ENCODE data around the gene NLE1. TPM values are rescaled to one million over a fixed set of nuclear protein-coding genes. Genes with fewer than 3 reads are reported as not detected.
"Not testable (repeated sequence)": the region's sequence is repeated elsewhere in the genome, so short reads cannot be mapped to it uniquely, and the experiment has no call there.

NLE1 gene
- total and polyA plus RNA-seq, 2 donors (not counting 1 experiment from before 2014, with no cell fraction given): 16.5 to 17.5 TPM

DNA sequence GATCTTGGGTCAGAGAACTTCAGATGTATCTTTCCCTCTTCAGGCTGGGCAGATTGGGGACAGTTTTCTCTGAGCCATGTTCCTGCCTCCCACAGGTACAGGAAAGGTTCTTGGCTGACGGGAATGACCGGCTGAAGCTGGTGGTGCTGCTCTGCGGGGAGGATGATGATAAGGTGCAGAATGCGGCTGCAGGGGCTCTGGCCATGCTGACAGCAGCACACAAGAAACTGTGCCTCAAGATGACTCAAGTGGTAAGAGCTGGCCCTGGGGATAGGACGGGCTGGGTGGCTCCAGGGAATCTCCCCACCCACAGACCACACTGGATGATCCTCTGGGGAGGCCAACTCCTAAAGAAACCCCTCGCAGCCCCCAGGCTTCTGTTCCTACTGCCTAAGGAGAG is 41.2 kb upstream of the NLE1 start:
- 83% methylated on average over 4 of the region's 6 CpGs for WGBS (ENCODE audit: insufficient coverage)
- CTCF ChIA-PET: interaction anchor here (0.6 to 1.1 kb wide), 2 partner anchors 350 to 1943 kb away, joined by 3 read pairs; no protein-coding TSS in a partner anchor
- Mint-ChIP-seq H3K27me3 (peaks cover 20% of the 10 kb centered on the region), H3K4me3 (no peak overlapping the region), H3K4me1 (no peaks in the 10 kb centered on the region), H3K27ac (no peak overlapping the region), H3K9me3 (ENCODE audit: insufficient read depth) (no peaks in the 10 kb centered on the region)
- ATAC-seq (ENCODE audit: low read depth): no peak
- Histone ChIP-seq H3K27me3 (replicated peaks in 1 of 4; ENCODE audit: control extremely low read depth in 1 of 4, control insufficient read depth in 3 of 4, insufficient read depth in 4 of 4, low read length in 3 of 4) (no peaks in the 10 kb centered on the region), H3K9ac (ENCODE audit: low read length) (no peak overlapping the region), H3K4me2 (replicated peaks; ENCODE audit: low read depth, low read length, poor library complexity, severe bottlenecking) (no peak overlapping the region), H3K36me3 (replicated peaks in 1 of 2; ENCODE audit: control extremely low read depth in 1 of 2, control insufficient read depth in 1 of 2, extremely low read depth in 1 of 2, insufficient read depth in 2 of 2, low read length in 1 of 2) (no peaks in the 10 kb centered on the region), H3K79me2 (ENCODE audit: control insufficient read depth, insufficient read depth, low read length) (no peaks in the 10 kb centered on the region), H3K9me3 (ENCODE audit: control extremely low read depth in 1 of 3, control insufficient read depth in 2 of 3, insufficient read depth in 1 of 3, low read length in 2 of 3) (no peaks in the 10 kb centered on the region), H3K4me3 (ENCODE audit: control extremely low read depth in 1 of 5, extremely low read depth in 1 of 5, insufficient read depth in 1 of 5, low read depth in 2 of 5, low read length in 4 of 5) (no peak overlapping the region), H4K20me1 (ENCODE audit: control insufficient read depth, insufficient read depth, low read length, poor library complexity, severe bottlenecking) (no peaks in the 10 kb centered on the region), H3K4me1 (ENCODE audit: control insufficient read depth in 2 of 2, insufficient read depth in 2 of 2, low read length in 2 of 2) (no peaks in the 10 kb centered on the region), H2AFZ (ENCODE audit: insufficient read depth, low read depth, low read length, poor library complexity, severe bottlenecking) (no peak overlapping the region), H3K27ac (ENCODE audit: low read length in 2 of 2) (no peak overlapping the region)
- intact Hi-C loops (cut with micrococcal nuclease): no loop called here
- POLR2A ChIA-PET: interaction anchor here (0.5 kb wide), 1 partner anchor 351 kb away, joined by 3 read pairs; no protein-coding TSS in a partner anchor
- no peak for TF ChIP-seq EZH2 (IDR thresholded peaks at IDR 0.05; ENCODE audit: borderline replicate concordance, insufficient read depth, low read depth, low read length, poor library complexity, severe bottlenecking)
- TF ChIP-seq, protein P1, sequence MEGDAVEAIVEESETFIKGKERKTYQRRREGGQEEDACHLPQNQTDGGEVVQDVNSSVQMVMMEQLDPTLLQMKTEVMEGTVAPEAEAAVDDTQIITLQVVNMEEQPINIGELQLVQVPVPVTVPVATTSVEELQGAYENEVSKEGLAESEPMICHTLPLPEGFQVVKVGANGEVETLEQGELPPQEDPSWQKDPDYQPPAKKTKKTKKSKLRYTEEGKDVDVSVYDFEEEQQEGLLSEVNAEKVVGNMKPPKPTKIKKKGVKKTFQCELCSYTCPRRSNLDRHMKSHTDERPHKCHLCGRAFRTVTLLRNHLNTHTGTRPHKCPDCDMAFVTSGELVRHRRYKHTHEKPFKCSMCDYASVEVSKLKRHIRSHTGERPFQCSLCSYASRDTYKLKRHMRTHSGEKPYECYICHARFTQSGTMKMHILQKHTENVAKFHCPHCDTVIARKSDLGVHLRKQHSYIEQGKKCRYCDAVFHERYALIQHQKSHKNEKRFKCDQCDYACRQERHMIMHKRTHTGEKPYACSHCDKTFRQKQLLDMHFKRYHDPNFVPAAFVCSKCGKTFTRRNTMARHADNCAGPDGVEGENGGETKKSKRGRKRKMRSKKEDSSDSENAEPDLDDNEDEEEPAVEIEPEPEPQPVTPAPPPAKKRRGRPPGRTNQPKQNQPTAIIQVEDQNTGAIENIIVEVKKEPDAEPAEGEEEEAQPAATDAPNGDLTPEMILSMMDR (IDR thresholded peaks at IDR 0.05): no peak
- no peak for DNase-seq

DNA sequence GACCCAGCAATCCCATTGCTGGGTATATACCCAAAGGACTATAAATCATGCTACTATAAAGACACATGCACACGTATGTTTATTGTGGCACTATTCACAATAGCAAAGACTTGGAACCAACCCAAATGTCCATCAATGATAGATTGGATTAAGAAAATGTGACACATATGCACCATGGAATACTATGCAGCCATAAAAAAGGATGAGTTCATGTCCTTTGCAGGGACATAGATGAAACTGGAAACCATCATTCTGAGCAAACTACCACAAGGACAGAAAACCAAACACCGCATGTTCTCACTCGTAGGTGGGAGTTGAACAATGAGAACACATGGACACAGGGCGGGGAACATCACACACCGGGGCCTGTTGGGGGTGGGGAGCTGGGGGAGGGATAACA is 37.3 kb upstream of the NLE1 start:
- H3K4me1 Mint-ChIP-seq; H3K9me3 Mint-ChIP-seq (ENCODE audit: insufficient read depth); DNase-seq; H2AFZ ChIP-seq (ENCODE audit: insufficient read depth, low read depth, low read length, poor library complexity, severe bottlenecking); POLR2A ChIA-PET; H3K4me3 ChIP-seq (ENCODE audit: control extremely low read depth in 1 of 5, extremely low read depth in 1 of 5, insufficient read depth in 1 of 5, low read depth in 2 of 5, low read length in 4 of 5); H3K27ac ChIP-seq (ENCODE audit: low read length in 2 of 2); H3K9ac ChIP-seq (ENCODE audit: low read length); H3K4me1 ChIP-seq (ENCODE audit: control insufficient read depth in 2 of 2, insufficient read depth in 2 of 2, low read length in 2 of 2); ATAC-seq (ENCODE audit: low read depth); H3K4me3 Mint-ChIP-seq; H3K4me2 ChIP-seq (replicated peaks; ENCODE audit: low read depth, low read length, poor library complexity, severe bottlenecking); H3K27me3 ChIP-seq (replicated peaks in 1 of 4; ENCODE audit: control extremely low read depth in 1 of 4, control insufficient read depth in 3 of 4, insufficient read depth in 4 of 4, low read length in 3 of 4); CTCF ChIA-PET; intact Hi-C loops (cut with micrococcal nuclease); H3K36me3 ChIP-seq (replicated peaks in 1 of 2; ENCODE audit: control extremely low read depth in 1 of 2, control insufficient read depth in 1 of 2, extremely low read depth in 1 of 2, insufficient read depth in 2 of 2, low read length in 1 of 2); H3K79me2 ChIP-seq (ENCODE audit: control insufficient read depth, insufficient read depth, low read length); H3K9me3 ChIP-seq (ENCODE audit: control extremely low read depth in 1 of 3, control insufficient read depth in 2 of 3, insufficient read depth in 1 of 3, low read length in 2 of 3); H3K27ac Mint-ChIP-seq; H4K20me1 ChIP-seq (ENCODE audit: control insufficient read depth, insufficient read depth, low read length, poor library complexity, severe bottlenecking): not testable (repeated sequence)
- H3K27me3 Mint-ChIP-seq: peaks cover 31% of the 10 kb centered on the region
- WGBS (ENCODE audit: insufficient coverage): no CpG with 5 or more reads among the region's 5 CpGs

All from B cell (primary cell).